Ascending aorta (tissue), 2 donors: ENCODE data around the gene SPHK2. TPM values are rescaled to one million over a fixed set of nuclear protein-coding genes. Genes with fewer than 3 reads are reported as not detected.
A peak's percentile ranks its signal among the peaks of the same experiment; 100 is the strongest.

Source experiments
- DNase-seq, 2 donors: peaks; one replicate each; pipeline ENCODE4 v3.0.0-alpha.2; 2019; ENCODE audit warnings: low spot score in 2 of 2
- H3K27ac ChIP-seq, 2 donors: fragments of 200-600 bp; sonication (generic); one replicate each; pipeline ENCODE4 v1.5.1; 2016 to 2017; ENCODE audit warnings: mild to moderate bottlenecking in 1 of 2
- H3K27me3 ChIP-seq: fragments of 200-600 bp; sonication (generic); one replicate; pipeline ENCODE4 v1.5.1; 2017
- H3K36me3 ChIP-seq, 2 donors: fragments of 200-600 bp; sonication (generic); one replicate each; pipeline ENCODE4 v1.5.1; 2016
- H3K4me1 ChIP-seq, 2 donors: fragments of 200-600 bp; sonication (generic); one replicate each; pipeline ENCODE4 v1.5.1; 2016 to 2017; ENCODE audit warnings: mild to moderate bottlenecking in 1 of 2
- H3K4me3 ChIP-seq, 2 donors: fragments of 200-600 bp; sonication (generic); one replicate each; pipeline ENCODE4 v1.5.1; 2016 to 2017; ENCODE audit warnings: mild to moderate bottlenecking in 1 of 2
- H3K9me3 ChIP-seq, 2 donors: fragments of 200-600 bp; sonication (generic); one replicate each; pipeline ENCODE4 v1.5.1; 2016
- CTCF ChIP-seq, 3 experiments: fragments of 200-600 bp in 2 of 3; fragments of 450-650 bp in 1 of 3; sonication (generic) in 2 of 3; IDR thresholded peaks; one replicate each; pipeline ENCODE4 v1.5.1; 2016 to 2019; ENCODE audit warnings: antibody characterized with exemption in 3 of 3, mild to moderate bottlenecking in 1 of 3, moderate library complexity in 1 of 3
- intact Hi-C: fragments of 100-400 bp; cut with DNase I; formaldehyde crosslinking; loops from one replicate; pipeline ENCODE4 v1.15.1; 2023
- total RNA-seq: library from RNA; depleted of rRNA; stranded (reverse); fragments of >200 nt; gene quantifications from one replicate; pipeline ENCODE4 v1.1.0, GENCODE V29; 2016

The SPHK2 gene
- total RNA-seq, 1 donor from 2014 or later = 35.3 TPM

GRCh38 chr19:48634424-48635262 is 15.3 kb downstream of the SPHK2 start:
- DNase-seq = peak; percentile 90 to 97
- intact Hi-C loops = loop anchor here (1.0 to 10.0 kb wide), 6 partner anchors 10 to 1220 kb away; partner anchors contain the start of genes DKKL1, PRMT1, PTOV1 and RPL18
- TF ChIP-seq CTCF (IDR thresholded peaks at IDR 0.05) = no peak
- H3K9me3 ChIP-seq = no peaks in the 10 kb centered on the region
- peaks cover 24 to 56% of the 10 kb centered on the region in 2 donors for H3K4me1 ChIP-seq
- H3K36me3 ChIP-seq = peaks cover 0 to 5% of the 10 kb centered on the region in 2 donors
- peak overlapping the region; percentile 66 to 89 for H3K4me3 ChIP-seq
- no peaks in the 10 kb centered on the region for H3K27me3 ChIP-seq
- H3K27ac ChIP-seq = peak overlapping the region; percentile 94 to 99

- TF ChIP-seq CTCF (IDR thresholded peaks at IDR 0.05) = no peak
- intact Hi-C loops = loop anchor here (1.0 to 10.0 kb wide), 5 partner anchors 16 to 1219 kb away; partner anchors contain the start of genes DKKL1, PRMT1, PTOV1 and RPL18
- H3K27ac ChIP-seq = peak overlapping the region; percentile 94 to 99
- H3K27me3 ChIP-seq = no peaks in the 10 kb centered on the region
- peaks cover 0 to 5% of the 10 kb centered on the region in 2 donors for H3K36me3 ChIP-seq
- peak in 1 of 2 donors; percentile 83 for DNase-seq
- peak overlapping the region; percentile 66 to 89 for H3K4me3 ChIP-seq
- peaks cover 24 to 49% of the 10 kb centered on the region in 2 donors for H3K4me1 ChIP-seq
- no peaks in the 10 kb centered on the region for H3K9me3 ChIP-seq
These were observed 16.1 kb downstream of the SPHK2 start for GRCh38 chr19:48635263-48635965.

- H3K4me3 ChIP-seq = peak overlapping the region; percentile 66 to 89
- no peaks in the 10 kb centered on the region for H3K9me3 ChIP-seq
- peak in 1 of 2 donors; percentile 71 for DNase-seq
- TF ChIP-seq CTCF (IDR thresholded peaks at IDR 0.05) = peak in 1 of 3 experiments; percentile 8
- peak overlapping the region; percentile 94 to 99 for H3K27ac ChIP-seq
- H3K4me1 ChIP-seq = peaks cover 19 to 41% of the 10 kb centered on the region in 2 donors
- intact Hi-C loops = loop anchor here (1.0 to 10.0 kb wide), 6 partner anchors 17 to 1219 kb away; partner anchors contain the start of genes CYTH2, DKKL1, PRMT1 and PTOV1
- H3K27me3 ChIP-seq = no peaks in the 10 kb centered on the region
- peaks cover 0 to 5% of the 10 kb centered on the region in 2 donors for H3K36me3 ChIP-seq
These were observed 16.9 kb downstream of the SPHK2 start for GRCh38 chr19:48635966-48636858.

GRCh38 chr19:48636859-48637448 is 17.6 kb downstream of the SPHK2 start, which contains the start of gene DBP:
TSS of gene DBP (minus strand) at chr19:48637379. CDS start at chr19:48636994, 385 bp downstream.
- H3K36me3 ChIP-seq = peaks cover 0 to 5% of the 10 kb centered on the region in 2 donors
- H3K27ac ChIP-seq = peak within 1 kb of the TSS; percentile 94 to 99
- no peaks in the 10 kb centered on the region for H3K27me3 ChIP-seq
- intact Hi-C loops = loop anchor here (2.0 to 10.0 kb wide), 5 partner anchors 168 to 1218 kb away; partner anchors contain the start of genes CYTH2, DKKL1, PRMT1 and PTOV1
- peak in 1 of 2 donors; percentile 81 for DNase-seq
- H3K4me3 ChIP-seq = peak within 1 kb of the TSS; percentile 66 to 89
- peaks cover 19 to 39% of the 10 kb centered on the region in 2 donors for H3K4me1 ChIP-seq
- peak in 1 of 3 experiments; percentile 17 for TF ChIP-seq CTCF (IDR thresholded peaks at IDR 0.05)
- H3K9me3 ChIP-seq = no peaks in the 10 kb centered on the region
